GM21423 (cell line): ENCODE measurements around the gene FEZF2.

Source experiments
- ATAC-seq: cut with Tn5 transposase; IDR thresholded peaks from one replicate; pipeline ENCODE4 v1.9.1; 2021; ENCODE audit warnings: mild to moderate bottlenecking, moderate library complexity; ENCODE audit not compliant: unreplicated experiment

FEZF2 gene

DNA sequence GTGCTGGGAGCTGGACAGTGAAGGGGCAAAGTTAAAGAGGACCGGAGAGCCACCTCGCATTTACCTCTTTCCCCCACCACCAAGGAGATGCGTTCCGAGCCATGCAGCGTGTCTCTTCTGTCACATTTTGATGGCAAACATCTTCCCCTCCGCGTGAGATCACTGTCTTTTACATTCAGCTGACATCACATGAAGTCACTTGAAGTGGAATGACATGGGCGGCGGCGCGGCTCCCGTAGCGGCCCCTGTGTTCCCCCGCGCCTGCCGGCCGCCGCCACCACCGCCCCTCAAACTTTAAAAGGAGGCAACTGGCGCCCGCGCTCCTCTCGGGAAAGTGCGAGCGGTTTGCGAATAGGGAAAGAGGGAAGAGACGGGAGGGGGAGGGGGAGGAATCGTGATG lies at the start of gene FEZF2:
TSS of gene FEZF2 (minus strand) at position 336 of the 400 bp plus-strand sequence. CDS start 682 bp downstream, outside the sequence.
- ATAC-seq, result no peak

DNA sequence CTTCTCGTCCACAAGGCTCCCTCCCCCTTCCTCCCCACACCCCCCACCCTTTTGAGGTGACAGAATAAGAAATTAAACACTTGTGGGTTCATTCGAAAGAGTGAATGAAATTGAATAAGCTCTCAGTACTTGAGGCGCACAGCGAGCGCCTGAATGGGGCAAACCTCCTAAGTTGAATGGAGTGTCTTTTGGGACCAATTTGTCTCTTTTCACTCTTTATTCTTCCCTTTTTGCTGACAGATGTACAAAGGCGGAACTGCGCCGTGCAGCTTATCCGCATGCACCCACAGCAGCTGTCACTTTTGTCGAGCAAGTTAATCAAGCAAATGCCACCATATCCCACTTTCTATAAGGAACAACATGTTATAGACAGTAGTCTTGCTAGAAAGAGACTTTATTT lies 47.9 kb upstream of the FEZF2 start:
- no peak for ATAC-seq

DNA sequence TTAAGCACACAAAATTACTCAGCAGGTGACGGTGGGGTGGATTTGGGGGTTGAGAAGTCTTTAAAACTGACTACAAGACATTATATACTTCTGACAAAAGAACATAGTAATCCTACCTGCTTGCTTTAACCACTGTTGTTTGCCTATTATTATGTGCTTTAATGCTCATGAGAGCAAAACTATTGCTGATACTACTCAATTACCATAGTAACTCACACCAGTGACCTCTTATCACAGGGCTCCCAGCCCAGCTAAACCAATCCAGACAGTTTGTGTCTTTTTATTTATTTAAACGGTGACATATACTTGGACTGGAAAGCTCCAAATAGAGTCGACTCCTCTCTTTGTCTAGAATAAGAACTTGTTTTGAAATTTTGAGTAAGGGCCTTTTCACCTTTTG lies 42.8 kb upstream of the FEZF2 start:
- ATAC-seq, result no peak

GRCh38 chr3:62415312-62415801 lies 42.0 kb upstream of the FEZF2 start:
- ATAC-seq, result no peak

DNA sequence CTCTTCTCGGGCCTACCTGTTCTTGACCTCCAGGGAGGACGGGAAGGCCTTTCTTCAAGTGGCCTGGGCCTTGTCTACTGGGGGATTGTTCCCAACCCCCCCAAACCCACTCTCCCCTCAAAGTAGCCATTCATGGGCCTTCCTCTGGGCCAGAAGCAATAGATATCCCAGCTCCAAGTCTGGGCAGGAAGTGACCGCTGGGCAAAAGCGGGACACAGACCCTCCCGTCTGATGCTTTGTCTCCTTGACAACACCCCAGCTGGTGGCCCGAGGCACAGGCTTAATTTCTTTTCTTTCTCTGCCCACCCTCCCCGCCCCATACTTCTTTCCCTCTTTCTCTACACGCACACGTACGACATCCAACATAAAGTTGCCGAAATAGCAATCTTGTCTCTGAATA lies 41.4 kb upstream of the FEZF2 start:
- ATAC-seq, result no peak

DNA sequence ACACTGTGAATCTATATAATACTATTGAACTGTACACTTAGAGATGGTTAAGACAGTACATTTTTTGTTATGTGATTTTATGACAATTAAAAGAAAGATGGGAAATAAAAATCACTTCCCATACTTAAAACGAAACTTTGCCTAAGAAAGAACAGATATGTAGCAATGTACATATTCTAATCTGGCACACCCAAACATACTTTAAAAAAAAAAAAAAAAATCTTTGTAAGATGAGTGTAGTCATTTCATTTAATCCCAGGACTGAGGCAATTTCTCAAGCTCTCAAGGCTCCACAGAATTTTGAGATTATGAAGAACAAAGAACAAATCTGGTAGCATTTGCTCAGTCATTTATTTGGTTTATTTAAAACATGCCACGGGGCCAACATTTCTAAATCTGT lies 40.3 kb upstream of the FEZF2 start:
- no peak for ATAC-seq

- ATAC-seq, result no peak
Measured at GRCh38 chr3:62406945-62407344, 33.6 kb upstream of the FEZF2 start.

DNA sequence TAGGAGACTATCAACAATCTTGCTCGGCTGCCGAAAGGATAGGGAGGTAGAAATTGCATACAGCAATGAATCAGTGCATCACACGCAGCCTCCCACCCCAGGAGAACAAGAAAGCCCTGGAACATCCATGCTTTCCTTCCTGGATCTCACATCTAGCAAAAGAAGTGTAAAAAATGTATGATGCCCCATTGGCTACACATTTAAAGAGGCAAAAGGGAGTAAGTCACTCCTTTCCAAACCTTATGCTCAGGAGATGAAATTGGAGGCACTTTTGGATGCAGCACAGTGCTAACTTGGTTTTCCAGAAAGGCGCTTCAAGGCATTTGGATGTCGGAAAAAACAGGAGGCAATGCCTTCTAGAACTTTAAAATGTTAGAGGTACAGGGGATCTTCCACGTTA lies 32.2 kb upstream of the FEZF2 start:
- ATAC-seq, result no peak

DNA sequence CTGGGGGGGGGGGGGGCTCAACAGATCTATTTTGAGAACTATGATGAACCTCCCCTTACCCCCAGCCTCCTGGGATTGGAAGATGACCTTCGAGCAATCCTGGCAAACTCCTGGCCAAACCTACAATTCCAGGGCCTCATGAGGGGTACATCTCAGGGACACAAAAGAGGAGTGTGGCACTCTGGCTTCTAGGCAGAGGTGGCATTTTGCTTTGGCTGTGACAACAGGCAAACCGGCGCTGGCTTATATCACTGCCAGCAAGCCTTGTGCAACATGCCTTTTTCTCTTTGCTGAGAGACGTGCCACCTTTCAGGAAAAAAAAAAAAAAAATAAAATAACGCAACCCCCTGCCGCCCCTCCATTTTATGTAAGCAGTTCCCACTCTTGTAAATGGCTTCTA lies 31.8 kb upstream of the FEZF2 start:
- no peak for ATAC-seq

- ATAC-seq, result no peak
Measured at GRCh38 chr3:62404321-62404720, 31.0 kb upstream of the FEZF2 start.

- no peak for ATAC-seq
Measured at GRCh38 chr3:62403765-62404164, 30.4 kb upstream of the FEZF2 start.

GRCh38 chr3:62392626-62393292 lies 19.4 kb upstream of the FEZF2 start:
- no peak for ATAC-seq

- no peak for ATAC-seq
Measured at GRCh38 chr3:62387251-62387650, 13.9 kb upstream of the FEZF2 start.

GRCh38 chr3:62379321-62379798 lies 6.0 kb upstream of the FEZF2 start:
- ATAC-seq, result no peak

- no peak for ATAC-seq
Measured at GRCh38 chr3:62378921-62379320, 5.6 kb upstream of the FEZF2 start.

DNA sequence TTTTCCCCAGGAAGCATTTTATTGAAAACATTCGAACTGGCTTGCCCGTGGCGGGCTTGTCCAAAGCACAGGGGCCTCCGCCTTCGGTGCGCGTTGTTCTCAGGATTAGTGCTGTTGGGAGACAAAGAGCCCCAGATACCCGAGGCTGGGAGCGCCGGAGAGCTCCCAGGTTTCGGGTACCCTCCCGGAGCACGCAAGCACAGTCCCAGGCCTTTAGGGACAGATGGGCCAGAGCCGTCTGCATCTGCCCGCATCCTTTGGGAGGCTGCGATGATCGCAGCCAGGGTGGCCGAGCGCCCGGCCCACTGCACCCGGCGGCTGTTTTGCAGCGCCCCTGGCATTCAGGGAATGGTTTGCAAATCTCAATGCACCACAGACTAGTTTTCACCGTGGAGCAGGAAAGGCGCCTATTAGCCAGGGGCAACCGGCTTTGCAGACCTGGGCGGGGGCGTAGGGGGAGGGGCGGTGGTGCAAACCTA lies 5.0 kb upstream of the FEZF2 start:
- no peak for ATAC-seq

DNA sequence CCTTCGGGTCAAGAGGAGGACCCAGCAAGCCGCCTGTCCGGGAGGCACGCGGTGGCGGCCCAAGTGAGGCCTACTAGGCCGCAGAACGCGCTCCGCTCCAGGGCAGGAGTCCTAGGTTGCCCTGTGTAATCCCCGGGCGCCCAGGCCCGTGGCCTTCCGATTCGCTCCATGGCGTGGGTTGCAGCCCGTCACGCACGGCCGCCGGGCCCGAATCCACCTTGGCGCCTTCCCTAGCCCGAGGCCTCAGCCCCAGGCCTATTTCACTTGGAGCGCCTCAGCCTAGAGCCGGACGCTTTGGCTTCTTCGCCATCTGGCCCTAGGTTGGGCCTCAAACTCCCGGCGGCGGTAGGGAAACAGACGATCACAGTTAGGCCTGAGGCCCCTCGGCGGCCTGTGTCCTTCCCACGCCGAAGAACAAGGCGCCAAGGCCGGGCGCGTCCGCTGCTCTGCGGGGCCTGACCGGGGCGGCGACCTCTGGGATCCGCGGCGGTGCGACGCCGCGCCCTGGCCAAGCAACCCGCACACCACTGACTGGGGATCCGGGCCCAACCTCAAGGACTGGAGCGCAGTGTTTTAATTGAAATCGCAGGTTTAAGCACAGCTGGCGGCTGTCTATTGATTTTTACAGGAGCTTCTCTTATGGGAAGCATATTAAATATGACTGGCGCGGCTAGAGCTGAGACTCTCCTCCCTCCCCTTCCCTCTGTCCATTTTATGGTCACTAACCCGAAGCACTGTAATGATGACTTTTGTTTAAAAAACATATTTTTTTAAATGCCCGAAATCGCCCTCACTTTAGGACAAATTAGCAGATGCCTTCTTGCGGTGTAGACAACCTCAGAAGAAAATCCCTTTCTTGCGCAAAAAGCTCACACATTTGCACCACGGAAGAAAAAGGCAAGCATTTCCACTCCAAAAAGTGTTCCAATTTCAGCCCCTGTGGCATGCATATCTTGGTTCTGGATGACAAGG lies 3.8 kb upstream of the FEZF2 start:
- no peak for ATAC-seq

DNA sequence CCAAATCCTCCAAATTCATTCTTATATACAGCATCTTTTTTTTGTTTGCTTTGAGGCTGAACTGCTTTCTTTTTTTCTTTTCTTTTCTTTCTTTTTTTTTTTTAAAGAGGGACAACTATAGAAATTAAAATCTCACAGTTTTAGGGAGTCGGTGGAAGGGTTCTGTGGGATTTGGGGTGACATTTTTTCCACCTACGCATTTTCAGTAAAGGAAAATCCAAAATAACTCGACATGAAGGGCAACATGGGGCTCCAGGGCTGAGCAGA lies 3.0 kb upstream of the FEZF2 start:
- ATAC-seq, result no peak

DNA sequence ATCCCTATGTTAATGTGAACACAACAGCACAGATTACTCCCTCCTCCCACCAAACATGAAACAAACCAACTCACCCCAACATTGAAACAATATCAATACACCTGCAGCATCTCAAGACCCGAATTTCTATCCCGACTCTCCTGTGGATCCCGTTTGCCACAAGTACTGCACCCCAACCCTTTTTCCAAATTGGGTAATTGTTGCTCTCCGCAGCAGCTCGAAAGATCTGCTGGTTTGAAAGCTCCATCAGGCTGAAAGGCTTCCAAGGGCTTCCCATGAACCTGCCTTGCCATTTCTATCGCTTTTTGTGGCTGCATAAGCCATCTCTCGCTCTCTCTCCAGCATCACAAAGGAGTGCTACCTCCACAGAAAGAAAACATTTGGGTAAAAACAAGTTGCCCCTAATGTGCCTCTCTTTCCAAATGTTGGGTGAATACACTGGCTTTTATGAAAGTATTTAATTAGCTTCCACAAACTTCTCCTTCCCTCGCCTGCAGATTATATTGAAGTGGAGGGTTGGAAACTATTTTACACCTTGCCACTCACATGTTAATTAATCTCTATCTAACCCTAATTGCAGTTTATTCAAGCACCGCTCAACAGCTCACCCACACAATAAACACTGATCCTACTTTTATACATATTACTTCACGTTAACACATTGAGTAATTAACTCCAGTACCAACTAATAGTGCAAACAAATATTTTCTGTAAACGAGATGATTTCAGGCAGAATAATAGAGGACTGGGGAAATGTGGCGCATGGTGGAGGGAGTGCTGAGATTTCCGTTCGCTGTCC lies 2.5 kb upstream of the FEZF2 start:
- no peak for ATAC-seq

DNA sequence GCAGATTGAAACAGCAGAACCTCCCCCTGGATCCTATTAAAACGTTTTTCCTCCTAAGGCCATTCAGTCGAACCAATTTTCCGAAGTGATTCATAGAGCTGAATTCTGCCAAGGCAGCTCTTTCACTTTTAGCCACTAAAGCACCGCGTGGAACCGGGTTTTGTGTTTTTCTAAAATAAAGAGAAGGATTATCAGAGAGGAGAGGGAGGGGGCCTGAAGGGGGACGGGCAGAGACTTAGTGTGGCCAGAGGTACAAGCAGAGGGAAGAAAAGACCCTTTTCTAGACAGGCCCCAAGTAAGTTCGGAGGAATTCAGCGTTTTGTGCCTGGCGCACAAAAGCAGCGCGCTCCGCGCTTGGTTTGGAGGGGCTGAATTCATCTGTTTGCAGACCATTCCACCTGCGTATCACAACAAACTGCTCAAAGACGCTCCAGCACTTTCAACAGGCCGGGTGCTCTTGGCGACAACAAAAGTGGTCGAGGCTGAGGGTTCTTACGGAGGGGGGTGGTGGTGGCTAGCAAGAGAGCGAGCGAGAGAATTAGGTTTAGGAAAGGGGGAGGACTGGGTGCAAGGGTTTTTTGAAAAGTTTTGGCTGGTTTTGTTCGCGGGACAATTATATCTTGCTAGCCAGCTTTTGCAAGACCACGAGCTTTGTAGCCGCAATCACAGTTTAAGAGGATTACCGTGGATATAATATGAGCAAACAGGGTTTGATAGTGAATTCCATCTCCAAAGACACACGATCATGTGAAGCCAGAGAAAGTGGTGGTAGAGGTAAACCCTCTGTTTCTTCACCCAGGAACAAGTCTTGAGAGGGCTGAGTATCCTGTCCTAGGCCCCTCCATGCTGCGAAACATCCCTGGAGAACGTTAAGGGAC lies 1.2 kb upstream of the FEZF2 start:
- no peak for ATAC-seq
